Omental fat pad (tissue), 4 donors: Measurements from ENCODE around the gene ZNFX1. TPM values are rescaled to one million over a fixed set of nuclear protein-coding genes. Genes with fewer than 3 reads are reported as not detected.

Experiments used
- ATAC-seq: fragments of 150-250 bp; one replicate; pipeline ENCODE4 v1.9.1; 2016; ENCODE audit warnings: mild to moderate bottlenecking, moderate library complexity; ENCODE audit not compliant: low FRiP score
- DNase-seq: peaks from one replicate; pipeline ENCODE4 v3.0.0-alpha.2; 2019; ENCODE audit warnings: low spot score
- total RNA-seq, 4 donors: library from RNA; depleted of rRNA; stranded (reverse); fragments of >200 nt; gene quantifications; one replicate each; pipeline ENCODE4 v1.1.0, GENCODE V29; 2016
- TF ChIP-seq, protein P1 (sequence below), 3 donors: fragments of 450-650 bp; IDR thresholded peaks; one replicate each; pipeline ENCODE4 v1.5.1; 2016 to 2017; ENCODE audit warnings: antibody characterized with exemption in 3 of 3, mild to moderate bottlenecking in 3 of 3, moderate library complexity in 2 of 3

Gene ZNFX1
- total RNA-seq, 4 donors from 2014 or later: 40.5 to 106 (median 54.8) TPM

GRCh38 chr20:49260218-49260617 is 17.6 kb downstream of the ZNFX1 start:
- DNase-seq (no peak), ATAC-seq (no peak)
- TF ChIP-seq, protein P1, sequence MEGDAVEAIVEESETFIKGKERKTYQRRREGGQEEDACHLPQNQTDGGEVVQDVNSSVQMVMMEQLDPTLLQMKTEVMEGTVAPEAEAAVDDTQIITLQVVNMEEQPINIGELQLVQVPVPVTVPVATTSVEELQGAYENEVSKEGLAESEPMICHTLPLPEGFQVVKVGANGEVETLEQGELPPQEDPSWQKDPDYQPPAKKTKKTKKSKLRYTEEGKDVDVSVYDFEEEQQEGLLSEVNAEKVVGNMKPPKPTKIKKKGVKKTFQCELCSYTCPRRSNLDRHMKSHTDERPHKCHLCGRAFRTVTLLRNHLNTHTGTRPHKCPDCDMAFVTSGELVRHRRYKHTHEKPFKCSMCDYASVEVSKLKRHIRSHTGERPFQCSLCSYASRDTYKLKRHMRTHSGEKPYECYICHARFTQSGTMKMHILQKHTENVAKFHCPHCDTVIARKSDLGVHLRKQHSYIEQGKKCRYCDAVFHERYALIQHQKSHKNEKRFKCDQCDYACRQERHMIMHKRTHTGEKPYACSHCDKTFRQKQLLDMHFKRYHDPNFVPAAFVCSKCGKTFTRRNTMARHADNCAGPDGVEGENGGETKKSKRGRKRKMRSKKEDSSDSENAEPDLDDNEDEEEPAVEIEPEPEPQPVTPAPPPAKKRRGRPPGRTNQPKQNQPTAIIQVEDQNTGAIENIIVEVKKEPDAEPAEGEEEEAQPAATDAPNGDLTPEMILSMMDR (IDR thresholded peaks at IDR 0.05): no peak

DNA sequence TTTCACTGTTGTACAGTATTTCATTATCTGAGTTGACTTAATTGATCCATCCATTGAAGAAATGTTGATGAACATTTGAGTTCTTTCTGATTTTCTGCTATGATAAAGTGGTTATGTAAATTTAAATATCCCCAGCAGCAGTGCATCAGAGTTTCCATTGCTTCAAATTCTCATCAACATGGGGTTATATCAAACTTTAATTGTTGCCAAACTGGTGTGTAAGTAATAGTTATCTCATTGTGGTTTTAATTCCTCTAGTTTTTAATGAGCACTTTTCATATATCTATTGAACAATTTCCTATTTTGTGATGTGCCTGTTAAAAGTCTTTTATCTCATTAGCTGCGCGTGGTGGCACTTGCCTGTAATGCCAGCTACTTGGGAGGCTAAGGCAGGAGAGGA is 18.1 kb downstream of the ZNFX1 start:
- TF ChIP-seq, protein P1 (IDR thresholded peaks at IDR 0.05): no peak
- ATAC-seq (no peak), DNase-seq (no peak)

GRCh38 chr20:49259284-49259683 is 18.6 kb downstream of the ZNFX1 start:
- TF ChIP-seq, protein P1 (IDR thresholded peaks at IDR 0.05): no peak

GRCh38 chr20:49256261-49256660 is 21.6 kb downstream of the ZNFX1 start:
- ATAC-seq (no peak), DNase-seq (no peak)
- TF ChIP-seq, protein P1 (IDR thresholded peaks at IDR 0.05): no peak

More at GRCh38 chr20:49259284-49259683, 18.6 kb downstream of the ZNFX1 start:
- DNase-seq (no peak), ATAC-seq (no peak)

GRCh38 chr20:49252556-49253350 is 25.1 kb downstream of the ZNFX1 start:
- no peak for ATAC-seq

DNA sequence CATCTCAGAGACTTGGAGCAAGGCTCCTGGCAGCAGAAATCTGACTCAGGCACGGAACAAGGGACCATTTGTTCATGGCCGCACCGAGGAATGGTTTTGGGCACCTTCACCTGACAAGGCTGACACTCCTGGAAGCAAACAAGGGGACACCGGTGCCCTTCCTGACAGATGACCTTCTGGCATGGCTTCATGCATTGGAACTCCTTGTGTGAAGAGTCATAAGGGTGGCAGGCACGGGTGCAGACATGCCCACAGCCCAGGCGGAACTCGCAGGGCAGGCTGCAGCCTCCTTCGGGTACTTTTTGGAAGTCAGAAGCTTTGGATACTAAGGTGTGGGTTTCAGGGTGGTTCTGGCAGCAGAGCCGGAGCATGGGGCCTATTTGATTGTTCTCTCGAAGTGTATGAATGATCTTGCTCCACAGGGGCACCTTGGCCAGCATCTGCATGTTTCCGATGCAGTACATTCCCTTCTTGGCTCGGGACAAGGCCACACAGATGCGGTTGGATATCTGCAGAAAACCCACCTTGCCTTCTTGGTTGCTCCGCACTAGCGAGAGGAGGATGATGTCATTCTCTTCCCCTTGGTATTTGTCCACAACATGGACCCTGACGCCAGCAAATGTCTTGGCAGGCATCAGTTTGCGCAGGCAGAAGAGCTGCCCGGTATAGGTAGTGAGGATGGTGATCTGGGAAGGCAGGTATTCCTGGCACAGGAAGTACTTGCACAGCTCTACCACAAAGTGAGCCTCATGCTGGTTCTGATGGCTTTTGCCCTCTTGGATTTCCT is 28.8 kb downstream of the ZNFX1 start:
- DNase-seq: no peak
- TF ChIP-seq, protein P1 (IDR thresholded peaks at IDR 0.05): no peak

More at GRCh38 chr20:49252556-49253350, 25.1 kb downstream of the ZNFX1 start:
- TF ChIP-seq, protein P1 (IDR thresholded peaks at IDR 0.05): no peak
- no peak for DNase-seq

More for the DNA sequence above, 28.8 kb downstream of the ZNFX1 start:
- no peak for ATAC-seq
